ENCODE results near the gene ACOT8. TPM values are rescaled to one million over a fixed set of nuclear protein-coding genes. Genes with fewer than 3 reads are reported as not detected.

Gene ACOT8
- total RNA-seq, 4 donors from 2014 or later: 17.2 to 31.5 (median 23.5) TPM

DNA sequence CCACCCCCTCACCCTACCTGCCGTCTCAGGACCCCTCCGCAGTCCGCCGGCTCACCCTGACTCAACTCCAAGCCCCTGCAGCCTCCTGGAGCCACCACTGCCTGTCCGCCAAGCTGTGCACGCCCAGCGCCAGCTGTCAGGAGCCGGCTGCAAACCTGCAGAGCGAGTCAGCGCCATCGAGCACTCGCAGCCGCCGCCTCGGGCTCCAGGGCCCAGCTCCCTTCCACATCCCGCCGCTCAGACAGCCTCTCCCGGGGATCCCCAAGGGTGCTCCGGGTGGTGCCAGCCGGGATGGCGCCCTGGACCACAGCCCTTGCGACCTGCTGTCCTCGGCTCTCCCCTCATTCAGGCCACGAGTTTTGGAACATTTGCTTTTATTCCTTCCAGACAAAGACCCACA, 34.3 kb downstream of the ACOT8 start:
- DNase-seq: no peak
- no peak overlapping the region for H3K27ac ChIP-seq
- intact Hi-C loops (cut with DNase I; ENCODE audit: low total_unique reads): no loop called here
- TF ChIP-seq POLR2A (IDR thresholded peaks at IDR 0.05): no peak
- TF ChIP-seq CTCF (IDR thresholded peaks at IDR 0.05): no peak
- H3K36me3 ChIP-seq: no peaks in the 10 kb centered on the region
- H3K27me3 ChIP-seq: no peaks in the 10 kb centered on the region
- H3K4me1 ChIP-seq: peaks cover 0 to 5% of the 10 kb centered on the region in 2 donors
- H3K4me3 ChIP-seq: peak overlapping the region in 1 of 2 donors; percentile 0
- H3K9me3 ChIP-seq: no peaks in the 10 kb centered on the region

DNA sequence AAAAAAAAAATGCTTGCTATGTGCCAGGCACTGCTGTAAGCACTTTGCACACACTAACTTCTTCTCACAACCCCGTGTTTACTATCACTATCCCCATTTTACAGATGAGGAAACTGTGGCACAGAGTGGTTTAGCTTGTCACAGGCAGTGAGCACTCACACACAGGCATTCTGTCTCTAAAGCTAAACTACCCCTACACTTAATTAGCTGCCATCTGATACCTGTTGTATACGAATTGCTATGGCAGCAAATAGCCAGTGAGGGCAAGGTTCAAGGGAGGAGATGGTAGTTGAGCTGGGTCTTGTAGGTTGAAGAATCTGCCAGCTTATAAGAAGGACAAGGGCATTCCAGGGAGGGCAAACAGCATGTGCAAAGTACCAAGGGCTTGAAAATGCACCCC, 35.2 kb downstream of the ACOT8 start:
- Histone ChIP-seq H3K27me3 (no peaks in the 10 kb centered on the region), H3K27ac (no peak overlapping the region), H3K4me1 (peaks cover 0 to 5% of the 10 kb centered on the region in 2 donors), H3K9me3 (no peaks in the 10 kb centered on the region), H3K36me3 (no peaks in the 10 kb centered on the region), H3K4me3 (no peak overlapping the region)
- intact Hi-C loops (cut with DNase I; ENCODE audit: low total_unique reads): no loop called here
- DNase-seq: no peak
- TF ChIP-seq POLR2A (IDR thresholded peaks at IDR 0.05): no peak
- TF ChIP-seq CTCF (IDR thresholded peaks at IDR 0.05): no peak

DNA sequence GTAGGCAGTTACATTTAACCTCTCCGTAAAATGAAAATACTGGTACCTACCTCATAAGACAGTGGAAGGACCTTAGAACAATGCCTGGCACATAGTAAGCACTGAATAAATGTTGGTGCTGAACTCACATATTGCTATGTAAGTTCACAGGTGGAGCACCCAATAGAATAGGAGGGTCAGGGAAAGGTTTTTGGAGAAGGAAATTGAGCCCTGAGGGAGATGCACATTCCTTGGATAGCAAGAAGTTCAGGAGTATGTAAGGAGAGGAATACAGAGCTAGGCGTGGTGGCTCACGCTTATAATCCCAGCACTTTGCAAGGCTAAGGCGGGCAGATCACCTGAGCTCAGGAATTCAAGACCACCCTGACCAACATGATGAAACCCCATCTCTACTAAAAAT, 37.7 kb downstream of the ACOT8 start:
- no peak overlapping the region for H3K4me3 ChIP-seq
- no peaks in the 10 kb centered on the region for H3K36me3 ChIP-seq
- no peaks in the 10 kb centered on the region for H3K9me3 ChIP-seq
- no peaks in the 10 kb centered on the region for H3K27me3 ChIP-seq
- intact Hi-C loops (cut with DNase I; ENCODE audit: low total_unique reads): no loop called here
- no peak overlapping the region for H3K27ac ChIP-seq
- no peaks in the 10 kb centered on the region for H3K4me1 ChIP-seq
- DNase-seq: no peak
- TF ChIP-seq POLR2A (IDR thresholded peaks at IDR 0.05): no peak
- no peak for TF ChIP-seq CTCF (IDR thresholded peaks at IDR 0.05)

DNA sequence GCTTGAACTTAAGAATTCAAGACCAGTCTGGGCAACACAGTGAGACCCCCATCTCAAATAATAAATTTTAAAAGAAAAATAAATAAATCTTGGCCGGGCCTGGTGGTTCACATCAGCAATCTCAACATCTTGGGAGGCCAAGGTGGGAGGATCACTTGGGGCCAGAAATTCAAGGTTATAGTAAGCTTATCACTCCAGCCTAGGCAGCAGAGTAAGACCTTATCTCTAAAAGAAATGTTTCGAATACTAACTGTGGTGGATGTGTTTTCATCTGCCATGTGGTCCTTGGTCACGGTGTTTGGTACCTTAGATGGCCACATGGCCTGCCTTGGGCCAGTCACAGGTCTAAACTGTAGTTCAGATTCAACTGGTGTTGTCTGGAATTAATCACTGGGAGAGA, 39.0 kb downstream of the ACOT8 start:
- intact Hi-C loops (cut with DNase I; ENCODE audit: low total_unique reads): no loop called here
- H3K27ac ChIP-seq: peak overlapping the region; percentile 78 to 91
- TF ChIP-seq CTCF (IDR thresholded peaks at IDR 0.05): no peak
- TF ChIP-seq POLR2A (IDR thresholded peaks at IDR 0.05): no peak
- H3K36me3 ChIP-seq: no peaks in the 10 kb centered on the region
- H3K4me3 ChIP-seq: no peak overlapping the region
- no peaks in the 10 kb centered on the region for H3K4me1 ChIP-seq
- H3K27me3 ChIP-seq: no peaks in the 10 kb centered on the region
- no peaks in the 10 kb centered on the region for H3K9me3 ChIP-seq
- DNase-seq: no peak

DNA sequence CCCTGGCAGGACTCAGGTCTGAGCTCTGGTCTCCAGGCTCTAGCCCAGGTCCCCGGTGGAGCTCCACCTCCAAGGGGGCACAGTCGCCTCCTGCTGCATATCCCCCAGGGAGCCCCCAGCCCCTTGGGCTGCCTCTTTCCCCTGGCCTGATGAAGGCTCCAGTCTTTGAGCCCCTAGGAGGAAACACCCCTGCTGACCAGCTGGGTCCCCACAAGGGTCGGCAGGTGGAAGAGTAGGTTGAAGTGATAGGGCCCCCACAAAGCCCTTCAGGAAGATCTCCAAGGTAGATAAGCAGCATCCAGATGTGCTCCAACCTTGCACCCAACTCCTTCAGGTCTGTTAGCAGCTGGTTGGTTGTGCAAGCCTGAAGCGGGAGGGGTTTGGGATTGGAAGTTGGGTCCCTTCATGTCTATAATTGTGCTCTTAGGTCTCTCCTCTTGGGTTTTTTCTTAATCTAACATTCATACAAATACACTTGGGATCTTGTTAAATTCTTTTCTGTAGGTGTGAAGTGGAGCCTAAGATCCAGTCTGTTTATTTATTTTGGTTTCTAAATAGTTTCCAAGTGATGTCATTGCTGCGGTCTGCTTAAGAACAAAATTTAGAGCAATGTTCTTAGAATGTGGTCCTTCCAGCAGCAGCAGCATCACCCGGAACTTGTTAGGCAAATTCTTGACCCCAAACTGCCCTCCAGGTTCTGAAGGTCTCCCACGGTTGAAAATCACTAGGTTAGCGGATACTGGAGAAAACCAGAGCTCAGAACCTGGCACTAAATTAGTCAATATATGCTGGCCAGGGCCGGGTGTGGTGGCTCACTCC, 39.6 kb downstream of the ACOT8 start:
- intact Hi-C loops (cut with DNase I; ENCODE audit: low total_unique reads): no loop called here
- Histone ChIP-seq H3K9me3 (no peaks in the 10 kb centered on the region), H3K27me3 (no peaks in the 10 kb centered on the region), H3K36me3 (no peaks in the 10 kb centered on the region), H3K27ac (peak overlapping the region; percentile 78 to 91), H3K4me3 (no peak overlapping the region), H3K4me1 (no peaks in the 10 kb centered on the region)
- no peak for DNase-seq
- no peak for TF ChIP-seq POLR2A (IDR thresholded peaks at IDR 0.05)
- no peak for TF ChIP-seq CTCF (IDR thresholded peaks at IDR 0.05)
